Measurements from ENCODE around the gene PAQR4.

PAQR4 gene

DNA sequence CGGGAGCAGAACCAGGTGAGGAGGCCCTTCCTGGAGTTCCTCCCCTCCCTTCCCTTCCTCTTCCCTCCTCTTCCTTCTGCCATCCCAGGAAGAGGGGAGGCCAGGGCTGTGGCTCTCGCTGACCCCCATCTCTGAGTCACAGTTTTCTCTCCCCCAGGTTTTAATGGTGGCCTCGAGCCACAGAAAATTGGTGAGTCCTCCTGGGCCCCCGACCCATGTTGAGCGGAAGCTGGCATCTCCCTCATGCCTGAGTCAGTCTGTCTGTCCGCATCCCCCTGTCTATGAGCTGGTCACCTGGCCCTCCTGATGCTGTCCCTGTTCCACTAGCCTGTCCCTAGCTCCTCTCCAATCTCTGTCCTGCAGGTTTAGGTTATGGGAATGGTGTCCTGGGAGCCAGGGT is 30.8 kb downstream of the PAQR4 start:
- ChIA-PET CTCF (interaction anchor here (9.6 kb wide), 1 partner anchor 31 kb away, joined by 149 read pairs; no protein-coding TSS in a partner anchor), POLR2A (interaction anchor here (0.6 to 12.4 kb wide), 2 partner anchors 24 to 133 kb away, joined by 3 to 247 read pairs; partner anchors contain the start of genes CLDN6, HCFC1R1, THOC6 and TNFRSF12A)
- Histone ChIP-seq H3K27ac (ENCODE audit: extremely low read depth, low read depth, low read length) (no peak overlapping the region), H3K4me1 (ENCODE audit: control insufficient read depth, insufficient read depth, low read length) (no peaks in the 10 kb centered on the region), H3K9me3 (ENCODE audit: control insufficient read depth, insufficient read depth, low read depth, low read length) (no peaks in the 10 kb centered on the region), H3K4me3 (ENCODE audit: low read depth, low read length) (no peak overlapping the region), H3K36me3 (ENCODE audit: control insufficient read depth in 2 of 2, insufficient read depth in 1 of 2, low read length in 2 of 2) (no peaks in the 10 kb centered on the region)
- TF ChIP-seq PRDM6 (tag by site-specific recombination; IDR thresholded peaks at IDR 0.05) (no peak), KLF8 (tag by site-specific recombination; IDR thresholded peaks at IDR 0.05) (no peak), HOXD13 (CRISPR knock-in tag; IDR thresholded peaks at IDR 0.05; ENCODE audit: borderline replicate concordance) (no peak), PRDM10 (tag by site-specific recombination; IDR thresholded peaks at IDR 0.05) (peak; percentile 97), SP2 (tag by site-specific recombination; IDR thresholded peaks at IDR 0.05) (peak; percentile 29; the same call in 1 of the 2 replicates), GLI2 (tag by site-specific recombination; IDR thresholded peaks at IDR 0.05; ENCODE audit: borderline replicate concordance, low read depth) (no peak)
- TF ChIP-seq, protein P1, sequence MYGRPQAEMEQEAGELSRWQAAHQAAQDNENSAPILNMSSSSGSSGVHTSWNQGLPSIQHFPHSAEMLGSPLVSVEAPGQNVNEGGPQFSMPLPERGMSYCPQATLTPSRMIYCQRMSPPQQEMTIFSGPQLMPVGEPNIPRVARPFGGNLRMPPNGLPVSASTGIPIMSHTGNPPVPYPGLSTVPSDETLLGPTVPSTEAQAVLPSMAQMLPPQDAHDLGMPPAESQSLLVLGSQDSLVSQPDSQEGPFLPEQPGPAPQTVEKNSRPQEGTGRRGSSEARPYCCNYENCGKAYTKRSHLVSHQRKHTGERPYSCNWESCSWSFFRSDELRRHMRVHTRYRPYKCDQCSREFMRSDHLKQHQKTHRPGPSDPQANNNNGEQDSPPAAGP (tag by site-specific recombination; IDR thresholded peaks at IDR 0.05), result no peak

- H3K4me1 ChIP-seq (ENCODE audit: control insufficient read depth, insufficient read depth, low read length), result no peaks in the 10 kb centered on the region
- no peak overlapping the region for H3K27ac ChIP-seq (ENCODE audit: extremely low read depth, low read depth, low read length)
- POLR2A ChIA-PET, result interaction anchor here (0.6 to 12.4 kb wide), 2 partner anchors 23 to 133 kb away, joined by 3 to 247 read pairs; partner anchors contain the start of genes CLDN6, HCFC1R1, THOC6 and TNFRSF12A
- TF ChIP-seq, protein P2, sequence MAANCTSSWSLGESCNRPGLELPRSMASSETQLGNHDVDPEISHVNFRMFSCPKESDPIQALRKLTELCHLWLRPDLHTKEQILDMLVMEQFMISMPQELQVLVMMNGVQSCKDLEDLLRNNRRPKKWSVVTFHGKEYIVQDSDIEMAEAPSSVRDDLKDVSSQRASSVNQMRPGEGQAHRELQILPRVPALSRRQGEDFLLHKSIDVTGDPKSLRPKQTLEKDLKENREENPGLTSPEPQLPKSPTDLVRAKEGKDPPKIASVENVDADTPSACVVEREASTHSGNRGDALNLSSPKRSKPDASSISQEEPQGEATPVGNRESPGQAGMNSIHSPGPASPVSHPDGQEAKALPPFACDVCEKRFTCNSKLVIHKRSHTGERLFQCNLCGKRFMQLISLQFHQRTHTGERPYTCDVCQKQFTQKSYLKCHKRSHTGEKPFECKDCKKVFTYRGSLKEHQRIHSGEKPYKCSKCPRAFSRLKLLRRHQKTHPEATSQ (tag by site-specific recombination; IDR thresholded peaks at IDR 0.05), result no peak
- TF ChIP-seq SP2 (tag by site-specific recombination; IDR thresholded peaks at IDR 0.05) (peak; percentile 8; the same call in 1 of the 2 replicates), ZNF747 (tag by site-specific recombination; IDR thresholded peaks at IDR 0.05) (no peak)
- CTCF ChIA-PET, result interaction anchor here (9.6 kb wide), 1 partner anchor 30 kb away, joined by 149 read pairs; no protein-coding TSS in a partner anchor
- H3K4me3 ChIP-seq (ENCODE audit: low read depth, low read length), result no peak overlapping the region
- H3K9me3 ChIP-seq (ENCODE audit: control insufficient read depth, insufficient read depth, low read depth, low read length), result no peaks in the 10 kb centered on the region
- H3K36me3 ChIP-seq (ENCODE audit: control insufficient read depth in 2 of 2, insufficient read depth in 1 of 2, low read length in 2 of 2), result no peaks in the 10 kb centered on the region
Measured at GRCh38 chr16:3000540-3000939, 31.4 kb downstream of the PAQR4 start.

DNA sequence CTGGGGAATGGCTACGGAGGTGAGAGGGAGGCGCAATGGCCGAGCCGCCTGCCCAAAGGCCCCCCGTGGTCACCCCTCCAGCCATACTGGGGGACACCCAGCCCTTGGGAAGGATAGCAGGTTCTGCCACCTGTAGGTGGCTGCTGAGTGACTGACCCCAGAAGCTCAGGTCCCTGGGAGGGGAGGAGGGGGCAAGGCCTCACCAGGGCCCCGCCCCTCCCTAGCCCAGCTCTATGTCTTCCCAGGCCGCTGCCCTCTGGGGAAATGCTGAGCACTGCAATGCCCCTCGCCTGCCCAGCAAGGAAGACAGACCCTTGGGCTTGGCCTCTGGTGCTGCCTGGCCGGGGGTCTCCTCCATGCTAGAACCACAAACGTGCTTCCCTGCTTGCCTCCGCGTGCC is 32.2 kb downstream of the PAQR4 start:
- no peaks in the 10 kb centered on the region for H3K36me3 ChIP-seq (ENCODE audit: control insufficient read depth in 2 of 2, insufficient read depth in 1 of 2, low read length in 2 of 2)
- H3K4me3 ChIP-seq (ENCODE audit: low read depth, low read length), result no peak overlapping the region
- ChIA-PET CTCF (interaction anchor here (1.3 to 9.6 kb wide), 2 partner anchors 19 to 30 kb away, joined by 4 to 149 read pairs; partner anchors contain the start of gene TNFRSF12A), POLR2A (interaction anchor here (12.4 kb wide), 1 partner anchor 22 kb away, joined by 247 read pairs; the partner anchor contains the start of genes CLDN6, HCFC1R1, THOC6 and TNFRSF12A)
- no peaks in the 10 kb centered on the region for H3K9me3 ChIP-seq (ENCODE audit: control insufficient read depth, insufficient read depth, low read depth, low read length)
- H3K27ac ChIP-seq (ENCODE audit: extremely low read depth, low read depth, low read length), result no peak overlapping the region
- no peaks in the 10 kb centered on the region for H3K4me1 ChIP-seq (ENCODE audit: control insufficient read depth, insufficient read depth, low read length)
- TF ChIP-seq, protein P3, sequence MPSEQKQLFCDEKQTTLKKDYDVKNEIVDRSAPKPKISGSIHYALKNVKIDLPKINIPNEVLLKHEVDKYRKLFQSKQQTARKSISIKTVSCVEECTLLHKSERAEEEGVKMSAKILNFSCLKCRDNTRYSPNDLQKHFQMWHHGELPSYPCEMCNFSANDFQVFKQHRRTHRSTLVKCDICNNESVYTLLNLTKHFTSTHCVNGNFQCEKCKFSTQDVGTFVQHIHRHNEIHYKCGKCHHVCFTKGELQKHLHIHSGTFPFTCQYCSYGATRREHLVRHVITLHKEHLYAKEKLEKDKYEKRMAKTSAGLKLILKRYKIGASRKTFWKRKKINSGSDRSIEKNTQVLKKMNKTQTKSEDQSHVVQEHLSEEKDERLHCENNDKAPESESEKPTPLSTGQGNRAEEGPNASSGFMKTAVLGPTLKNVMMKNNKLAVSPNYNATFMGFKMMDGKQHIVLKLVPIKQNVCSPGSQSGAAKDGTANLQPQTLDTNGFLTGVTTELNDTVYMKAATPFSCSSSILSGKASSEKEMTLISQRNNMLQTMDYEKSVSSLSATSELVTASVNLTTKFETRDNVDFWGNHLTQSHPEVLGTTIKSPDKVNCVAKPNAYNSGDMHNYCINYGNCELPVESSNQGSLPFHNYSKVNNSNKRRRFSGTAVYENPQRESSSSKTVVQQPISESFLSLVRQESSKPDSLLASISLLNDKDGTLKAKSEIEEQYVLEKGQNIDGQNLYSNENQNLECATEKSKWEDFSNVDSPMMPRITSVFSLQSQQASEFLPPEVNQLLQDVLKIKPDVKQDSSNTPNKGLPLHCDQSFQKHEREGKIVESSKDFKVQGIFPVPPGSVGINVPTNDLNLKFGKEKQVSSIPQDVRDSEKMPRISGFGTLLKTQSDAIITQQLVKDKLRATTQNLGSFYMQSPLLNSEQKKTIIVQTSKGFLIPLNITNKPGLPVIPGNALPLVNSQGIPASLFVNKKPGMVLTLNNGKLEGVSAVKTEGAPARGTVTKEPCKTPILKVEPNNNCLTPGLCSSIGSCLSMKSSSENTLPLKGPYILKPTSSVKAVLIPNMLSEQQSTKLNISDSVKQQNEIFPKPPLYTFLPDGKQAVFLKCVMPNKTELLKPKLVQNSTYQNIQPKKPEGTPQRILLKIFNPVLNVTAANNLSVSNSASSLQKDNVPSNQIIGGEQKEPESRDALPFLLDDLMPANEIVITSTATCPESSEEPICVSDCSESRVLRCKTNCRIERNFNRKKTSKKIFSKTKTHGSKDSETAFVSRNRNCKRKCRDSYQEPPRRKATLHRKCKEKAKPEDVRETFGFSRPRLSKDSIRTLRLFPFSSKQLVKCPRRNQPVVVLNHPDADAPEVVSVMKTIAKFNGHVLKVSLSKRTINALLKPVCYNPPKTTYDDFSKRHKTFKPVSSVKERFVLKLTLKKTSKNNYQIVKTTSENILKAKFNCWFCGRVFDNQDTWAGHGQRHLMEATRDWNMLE (tag by site-specific recombination; conservative IDR thresholded peaks at IDR 0.05; ENCODE audit: low read depth), result no peak
- no peak for TF ChIP-seq ZNF600 (tag by site-specific recombination; IDR thresholded peaks at IDR 0.05)
- TF ChIP-seq ZNF16 (tag by site-specific recombination; IDR thresholded peaks at IDR 0.05; ENCODE audit: low read depth), result no peak
- no peak for TF ChIP-seq HOXA7 (CRISPR knock-in tag; IDR thresholded peaks at IDR 0.05; ENCODE audit: borderline replicate concordance)
- TF ChIP-seq ZNF571 (tag by site-specific recombination; IDR thresholded peaks at IDR 0.05), result no peak
- no peak for TF ChIP-seq ZNF426 (tag by site-specific recombination; IDR thresholded peaks at IDR 0.05)
- no peak for TF ChIP-seq ZNF654 (tag by site-specific recombination; IDR thresholded peaks at IDR 0.05; ENCODE audit: low read depth)
- no peak for TF ChIP-seq ZFP37 (tag by site-specific recombination; IDR thresholded peaks at IDR 0.05)

Measured in HEK293 (cell line).